Measurements from ENCODE around the gene CREBRF.

- TF ChIP-seq GATA3 (IDR thresholded peaks at IDR 0.05; ENCODE audit: low read depth, low read length) (no peak), GATA2 (IDR thresholded peaks at IDR 0.05; ENCODE audit: low read depth, low read length) (no peak)
These were observed 9.0 kb downstream of the CREBRF start for GRCh38 chr5:173065155-173065554.
